MM.1S (cell line): ENCODE data around the gene GRIN1.

Source experiments
- EZH2 ChIP-seq: fragments of 300-600 bp; sonication (generic); optimal IDR thresholded peaks from 2 replicates; pipeline ENCODE3; 2017; ENCODE audit warnings: low read depth, mild to moderate bottlenecking, antibody characterized with exemption, low read length, mixed read lengths
- EZH2phosphoT487 ChIP-seq: fragments of 300-600 bp; sonication (generic); IDR thresholded peaks from 2 replicates; pipeline ENCODE4 v1.6.1; 2018; ENCODE audit warnings: antibody characterized with exemption, low read length
- TF ChIP-seq, protein P1 (sequence below): fragments of 300-600 bp; sonication (generic); IDR thresholded peaks from 2 replicates; pipeline ENCODE4 v1.5.1; 2016; ENCODE audit warnings: antibody characterized with exemption, low read length, mixed read lengths

DNA sequence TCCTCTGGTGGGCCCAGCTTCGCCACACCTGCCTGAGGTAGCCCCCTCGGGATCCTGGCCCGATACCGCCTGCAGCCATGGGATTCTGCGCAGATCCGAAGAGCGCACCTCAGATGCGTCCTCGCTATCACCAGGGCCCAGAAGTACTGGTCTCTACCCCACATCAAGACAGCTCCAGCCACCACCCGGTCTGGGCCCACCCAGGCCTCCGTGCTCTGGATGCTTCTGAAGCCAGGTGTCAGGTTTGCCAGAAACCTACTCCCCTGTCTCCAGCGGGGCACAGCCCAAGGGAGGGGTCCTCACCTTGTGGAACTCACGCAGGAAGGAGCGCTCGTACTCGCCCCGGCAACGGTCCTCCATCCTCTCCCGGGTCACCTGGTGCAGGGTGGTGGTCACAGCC is 47.0 kb downstream of the GRIN1 start:
- TF ChIP-seq, protein P1, sequence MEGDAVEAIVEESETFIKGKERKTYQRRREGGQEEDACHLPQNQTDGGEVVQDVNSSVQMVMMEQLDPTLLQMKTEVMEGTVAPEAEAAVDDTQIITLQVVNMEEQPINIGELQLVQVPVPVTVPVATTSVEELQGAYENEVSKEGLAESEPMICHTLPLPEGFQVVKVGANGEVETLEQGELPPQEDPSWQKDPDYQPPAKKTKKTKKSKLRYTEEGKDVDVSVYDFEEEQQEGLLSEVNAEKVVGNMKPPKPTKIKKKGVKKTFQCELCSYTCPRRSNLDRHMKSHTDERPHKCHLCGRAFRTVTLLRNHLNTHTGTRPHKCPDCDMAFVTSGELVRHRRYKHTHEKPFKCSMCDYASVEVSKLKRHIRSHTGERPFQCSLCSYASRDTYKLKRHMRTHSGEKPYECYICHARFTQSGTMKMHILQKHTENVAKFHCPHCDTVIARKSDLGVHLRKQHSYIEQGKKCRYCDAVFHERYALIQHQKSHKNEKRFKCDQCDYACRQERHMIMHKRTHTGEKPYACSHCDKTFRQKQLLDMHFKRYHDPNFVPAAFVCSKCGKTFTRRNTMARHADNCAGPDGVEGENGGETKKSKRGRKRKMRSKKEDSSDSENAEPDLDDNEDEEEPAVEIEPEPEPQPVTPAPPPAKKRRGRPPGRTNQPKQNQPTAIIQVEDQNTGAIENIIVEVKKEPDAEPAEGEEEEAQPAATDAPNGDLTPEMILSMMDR: no peak
- TF ChIP-seq EZH2 (no peak), EZH2phosphoT487 (no peak)
